Measurements from ENCODE around the gene MAPK7.

- no peak for TF ChIP-seq FOXP2 (optimal IDR thresholded peaks at IDR 0.05; ENCODE audit: control extremely low read depth, extremely low read length, insufficient read depth)
- TF ChIP-seq EZH2 (IDR thresholded peaks at IDR 0.05): no peak
- TF ChIP-seq POLR2AphosphoS5 (IDR thresholded peaks at IDR 0.05; ENCODE audit: borderline replicate concordance, low read depth, low read length): no peak
These were observed 16.4 kb upstream of the MAPK7 start for GRCh38 chr17:19361944-19362276.
